ENCODE measurements around the gene TSPAN12. TPM values are rescaled to one million over a fixed set of nuclear protein-coding genes. Genes with fewer than 3 reads are reported as not detected.

Gene TSPAN12
- total RNA-seq, 1 donor from 2014 or later = 56.9 TPM

DNA sequence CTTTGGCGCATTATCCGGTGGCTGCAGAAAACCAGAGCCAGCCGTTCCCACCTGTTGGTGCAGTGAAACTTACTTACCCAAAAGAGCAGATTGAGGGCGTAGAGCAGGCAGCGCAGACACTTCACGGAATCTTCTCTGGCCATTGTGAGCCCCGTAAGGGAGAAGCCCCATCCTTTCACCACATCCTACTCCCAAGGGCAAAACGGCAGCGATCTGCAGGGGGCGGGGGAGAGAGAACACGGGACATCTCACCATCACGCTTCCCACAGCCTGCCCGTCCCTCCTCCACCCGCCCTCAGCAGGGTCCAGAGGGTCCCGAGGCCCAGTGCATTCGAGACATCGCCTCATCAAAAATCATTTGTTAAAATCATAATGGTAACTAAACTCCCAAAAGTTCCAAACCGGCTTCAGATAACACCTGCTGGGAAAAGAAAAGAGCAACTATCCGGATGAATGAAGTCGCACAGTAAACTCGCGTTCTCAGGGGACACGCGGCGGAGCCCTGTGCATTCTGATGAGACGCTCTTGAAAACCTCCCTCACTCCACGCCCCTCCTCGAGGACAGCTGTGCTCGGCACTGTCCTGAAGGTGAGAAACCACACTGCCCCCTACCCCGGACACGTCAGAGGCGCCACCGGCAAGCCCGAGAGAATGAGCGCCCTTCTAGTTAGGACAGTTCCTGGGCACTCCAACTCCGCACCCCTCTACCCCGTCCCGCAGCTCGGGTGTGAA is 1.2 kb downstream of the TSPAN12 start:
- intact Hi-C loops (cut with DNase I) = no loop called here

DNA sequence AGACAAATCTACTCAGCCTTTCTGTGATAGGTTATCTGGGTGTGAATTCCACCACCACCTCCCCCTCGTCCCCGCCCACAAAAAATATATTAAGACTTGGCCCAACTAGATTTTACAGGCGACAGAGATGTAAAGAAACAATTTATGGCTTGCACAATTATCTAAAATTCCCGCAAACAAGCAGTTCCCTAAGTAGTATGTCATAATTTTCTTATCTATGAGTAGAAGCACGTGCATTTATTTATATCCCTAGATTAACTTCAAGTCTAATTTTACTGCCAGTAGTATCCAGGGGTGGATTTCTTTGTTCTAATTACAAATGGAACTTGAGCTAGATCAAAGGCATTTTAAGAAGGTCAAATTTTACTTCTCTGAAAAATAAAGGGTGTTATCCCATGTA is 1.7 kb downstream of the TSPAN12 start:
- ATAC-seq (ENCODE audit: poor library complexity) = no peak
- intact Hi-C loops (cut with DNase I) = no loop called here
- DNase-seq = no peak

More for the DNA sequence above, 1.2 kb downstream of the TSPAN12 start:
- DNase-seq (peak; percentile 57), ATAC-seq (ENCODE audit: poor library complexity) (peak; percentile 66)

DNA sequence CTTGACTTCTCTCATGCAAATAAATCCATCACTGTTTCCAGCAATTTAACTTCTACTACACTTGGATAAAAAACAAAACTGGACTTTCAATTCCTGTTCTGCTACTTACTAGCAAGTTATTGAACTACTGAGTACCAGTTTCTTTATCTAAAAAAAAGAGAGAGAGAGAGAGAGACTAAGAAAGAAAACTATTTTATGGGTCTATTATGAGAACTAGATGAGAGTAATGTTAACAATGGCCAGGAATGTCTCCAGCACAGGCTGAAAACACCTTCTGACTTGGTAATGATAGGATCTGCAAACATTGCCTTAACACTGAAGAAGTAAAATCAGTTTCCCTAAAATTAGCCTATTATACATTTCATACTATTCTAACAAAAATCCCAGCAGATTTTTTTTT is 5.2 kb downstream of the TSPAN12 start:
- intact Hi-C loops (cut with DNase I) = no loop called here
- no peak for DNase-seq
- no peak for ATAC-seq (ENCODE audit: poor library complexity)

DNA sequence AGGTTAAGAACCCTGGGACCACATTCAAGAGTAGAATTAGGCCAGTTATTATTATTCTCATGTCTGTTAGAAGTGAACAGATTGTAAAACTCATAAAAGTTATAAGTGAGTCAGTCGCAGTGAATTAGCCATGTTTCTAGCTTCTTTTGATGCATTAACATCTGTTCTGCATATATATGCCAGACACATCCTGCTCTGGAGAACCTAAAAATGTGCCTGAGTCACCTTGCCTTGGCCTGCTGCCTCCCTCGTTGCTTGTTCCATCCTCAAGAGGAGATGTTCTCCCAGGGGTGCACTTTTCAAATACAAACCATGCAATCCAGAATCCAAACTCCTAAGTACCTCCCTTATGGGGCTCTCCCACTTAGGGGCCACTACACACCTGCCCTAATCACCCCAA is 14.8 kb downstream of the TSPAN12 start:
- DNase-seq = no peak
- no peak for ATAC-seq (ENCODE audit: poor library complexity)
- intact Hi-C loops (cut with DNase I) = no loop called here

DNA sequence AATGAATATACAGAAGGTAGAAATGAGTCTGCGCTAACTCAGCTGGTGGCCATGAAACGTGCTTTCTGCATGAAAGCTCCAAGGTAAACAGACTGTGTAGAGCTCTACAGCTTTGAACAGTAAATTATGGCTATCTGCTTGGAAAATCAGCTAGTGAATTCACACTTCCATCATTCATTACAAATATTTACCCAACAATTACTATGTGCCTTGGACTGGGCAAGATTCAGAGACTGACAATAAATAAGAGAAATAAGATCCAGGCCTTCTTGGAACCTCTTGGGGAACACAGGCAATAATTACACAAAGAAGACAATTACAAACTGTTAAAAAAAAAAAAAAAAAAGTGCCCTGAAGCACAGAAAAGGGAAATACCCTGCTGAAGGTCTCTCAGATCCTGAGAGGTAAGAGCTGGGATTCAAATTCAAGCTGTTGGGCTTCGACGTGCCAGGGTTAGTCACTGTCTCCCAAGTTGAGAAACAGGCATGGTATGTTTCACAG is 15.8 kb downstream of the TSPAN12 start:
- ATAC-seq (ENCODE audit: poor library complexity) = no peak
- no peak for DNase-seq
- intact Hi-C loops (cut with DNase I) = no loop called here

DNA sequence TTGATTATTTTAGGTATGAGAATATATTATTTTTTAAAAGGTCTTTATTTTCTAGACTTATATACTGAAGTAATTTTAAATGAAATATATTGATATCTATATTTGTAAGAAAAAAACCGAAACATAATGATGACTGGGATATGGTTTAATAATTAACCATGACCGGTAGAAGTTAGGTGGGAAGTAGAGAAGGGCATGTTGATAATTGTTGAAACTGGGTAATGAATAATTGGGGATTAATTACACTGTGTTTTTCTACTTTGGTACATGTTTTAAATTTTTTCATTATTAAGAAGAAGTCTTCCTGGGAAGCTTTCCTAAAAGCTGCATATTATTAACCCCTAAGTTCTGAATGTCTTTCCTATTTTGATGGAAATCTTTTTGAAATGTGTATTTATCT is 16.3 kb downstream of the TSPAN12 start:
- ATAC-seq (ENCODE audit: poor library complexity) (no peak), DNase-seq (no peak)
- intact Hi-C loops (cut with DNase I) = no loop called here

DNA sequence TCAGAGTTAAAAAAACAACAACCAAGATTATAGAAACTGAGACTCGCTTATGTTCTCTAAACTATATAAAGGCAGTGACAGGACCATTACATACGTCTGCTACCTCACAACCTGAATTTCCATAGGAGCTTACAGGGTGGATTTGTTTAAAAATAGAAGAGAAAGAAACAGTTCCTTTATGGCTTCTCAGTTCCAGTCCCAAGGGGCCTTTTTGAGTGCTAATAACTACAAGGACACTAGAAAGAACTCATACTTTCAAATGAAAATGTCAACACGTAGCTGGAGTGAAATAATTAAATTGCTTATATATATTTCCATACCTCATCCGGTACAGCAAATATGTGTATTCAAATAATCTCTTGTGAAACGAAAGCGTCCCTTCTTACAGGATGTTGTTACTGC is 19.7 kb downstream of the TSPAN12 start:
- no peak for ATAC-seq (ENCODE audit: poor library complexity)
- intact Hi-C loops (cut with DNase I) = no loop called here
- no peak for DNase-seq

DNA sequence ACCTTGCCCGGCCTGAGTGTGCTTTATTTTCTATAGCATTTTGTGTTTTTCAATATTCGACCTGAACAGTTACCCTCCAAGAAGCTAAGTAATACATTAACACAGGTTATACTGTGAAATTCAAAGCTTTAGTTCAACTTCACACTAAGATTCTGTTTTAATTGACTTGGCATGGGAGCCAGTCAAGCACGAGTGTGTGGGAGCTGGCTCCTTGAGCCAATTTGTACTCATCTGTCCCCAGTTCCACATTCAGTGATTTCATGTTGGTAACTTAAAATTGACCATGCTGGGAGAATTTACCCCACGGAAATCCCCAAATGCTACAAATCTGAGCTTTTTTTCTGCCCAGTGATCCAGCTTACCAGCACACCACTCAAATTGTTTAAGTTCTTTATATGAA is 20.3 kb downstream of the TSPAN12 start:
- ATAC-seq (ENCODE audit: poor library complexity) = no peak
- no peak for DNase-seq
- intact Hi-C loops (cut with DNase I) = no loop called here

DNA sequence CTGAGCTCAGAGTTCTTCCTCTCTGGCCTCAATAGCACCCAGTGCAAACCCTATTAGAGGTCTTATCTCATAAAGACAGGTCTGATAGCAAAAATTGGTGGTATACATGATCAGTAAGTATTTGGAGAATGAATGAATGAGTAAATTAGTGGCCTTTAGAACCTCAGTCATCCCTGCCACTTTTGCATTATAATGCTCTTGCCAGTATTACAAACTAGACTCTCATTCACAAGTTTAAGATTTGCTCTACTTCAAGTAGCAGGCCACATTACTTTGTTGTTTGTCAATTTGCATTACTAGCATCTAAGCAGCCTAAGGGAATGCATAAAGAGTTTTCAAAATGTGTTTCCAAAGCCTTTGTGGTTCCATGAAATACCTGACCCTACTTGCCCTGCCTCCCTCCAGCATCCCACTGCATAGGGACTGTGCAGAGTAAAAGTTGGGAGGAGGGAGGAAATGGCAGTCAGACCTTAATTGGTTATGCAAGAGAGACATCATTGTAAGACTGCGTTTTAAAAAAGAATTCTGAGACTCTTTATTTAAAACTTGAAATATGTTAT is 21.3 kb downstream of the TSPAN12 start:
- intact Hi-C loops (cut with DNase I) = no loop called here
- DNase-seq (no peak), ATAC-seq (ENCODE audit: poor library complexity) (no peak)

DNA sequence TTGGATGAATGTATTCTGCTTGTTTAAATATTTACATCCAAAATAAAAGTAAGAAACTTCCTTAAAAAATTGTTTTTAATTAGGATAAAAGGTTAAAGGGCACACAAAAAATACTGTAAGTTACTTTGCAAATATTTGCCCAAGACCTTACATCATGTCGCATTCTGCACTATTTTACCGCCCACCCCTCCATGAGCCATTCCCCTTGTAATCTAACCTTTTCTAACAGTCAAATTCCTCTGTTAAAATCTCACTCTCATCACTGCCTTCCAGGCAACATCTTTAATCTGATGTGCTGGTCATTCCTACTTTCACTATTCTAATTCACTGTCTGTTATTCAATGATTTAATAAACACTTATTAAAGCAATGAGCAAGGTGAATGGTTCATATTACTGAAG is 23.2 kb downstream of the TSPAN12 start:
- ATAC-seq (ENCODE audit: poor library complexity) = no peak

DNA sequence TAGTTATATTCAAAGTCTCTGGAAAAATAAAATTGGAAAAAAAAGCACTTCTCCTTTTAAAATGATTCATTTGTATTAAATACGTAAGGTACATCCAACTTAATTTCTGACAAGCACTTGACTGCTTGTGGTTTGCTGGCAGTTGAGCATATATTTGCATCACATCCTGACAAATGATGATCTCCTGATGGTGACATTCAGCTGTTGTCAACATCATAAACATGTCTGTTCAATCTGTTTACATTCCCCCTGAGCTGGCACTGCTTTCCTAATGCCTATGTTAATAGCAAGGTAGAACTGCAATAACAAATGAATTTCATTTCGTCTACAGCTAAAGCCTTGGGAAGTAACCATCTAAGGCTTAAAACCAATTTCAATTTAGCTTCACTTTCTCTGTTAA is 24.4 kb downstream of the TSPAN12 start:
- intact Hi-C loops (cut with DNase I) = no loop called here
- DNase-seq (no peak), ATAC-seq (ENCODE audit: poor library complexity) (no peak)

More for the DNA sequence above, 23.2 kb downstream of the TSPAN12 start:
- no peak for DNase-seq
- intact Hi-C loops (cut with DNase I) = no loop called here

DNA sequence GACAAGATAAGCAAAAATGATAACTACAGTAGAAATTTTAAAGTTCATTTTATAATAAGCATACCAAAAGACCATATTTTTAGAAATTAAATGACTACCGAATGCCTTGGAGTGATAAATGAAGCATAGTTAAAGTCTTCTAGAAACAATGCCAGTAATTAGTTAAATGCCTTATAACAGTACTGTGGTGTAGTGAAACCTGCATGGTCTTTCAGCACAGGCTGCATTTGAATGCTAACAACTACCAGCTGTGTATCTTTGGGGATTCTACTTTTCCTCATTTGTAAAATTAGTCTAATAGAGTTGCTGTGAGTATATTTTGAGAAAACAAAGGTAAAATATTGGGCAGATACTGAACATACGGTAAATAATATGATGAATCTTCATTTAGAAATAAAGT is 25.1 kb downstream of the TSPAN12 start:
- intact Hi-C loops (cut with DNase I) = no loop called here
- no peak for DNase-seq
- ATAC-seq (ENCODE audit: poor library complexity) = no peak

DNA sequence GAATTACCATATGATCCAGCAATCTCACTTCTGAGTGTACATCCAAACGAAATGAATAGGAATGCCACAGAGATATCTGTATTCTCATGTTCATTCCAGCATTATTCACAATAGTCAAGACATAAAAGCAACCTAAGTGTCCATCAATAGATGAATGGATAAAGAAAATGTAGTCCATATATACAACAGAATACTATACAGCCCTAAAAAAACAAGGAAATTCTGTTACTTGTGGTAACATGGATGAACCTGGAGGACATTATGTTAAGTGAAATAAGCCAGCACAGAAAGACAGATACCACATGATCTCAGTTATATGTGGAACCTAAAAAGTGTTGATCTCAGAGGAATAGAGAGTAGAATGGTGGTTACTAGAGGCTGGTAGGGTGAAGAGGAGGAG is 26.7 kb downstream of the TSPAN12 start:
- ATAC-seq (ENCODE audit: poor library complexity) (no peak), DNase-seq (no peak)
- intact Hi-C loops (cut with DNase I) = no loop called here

DNA sequence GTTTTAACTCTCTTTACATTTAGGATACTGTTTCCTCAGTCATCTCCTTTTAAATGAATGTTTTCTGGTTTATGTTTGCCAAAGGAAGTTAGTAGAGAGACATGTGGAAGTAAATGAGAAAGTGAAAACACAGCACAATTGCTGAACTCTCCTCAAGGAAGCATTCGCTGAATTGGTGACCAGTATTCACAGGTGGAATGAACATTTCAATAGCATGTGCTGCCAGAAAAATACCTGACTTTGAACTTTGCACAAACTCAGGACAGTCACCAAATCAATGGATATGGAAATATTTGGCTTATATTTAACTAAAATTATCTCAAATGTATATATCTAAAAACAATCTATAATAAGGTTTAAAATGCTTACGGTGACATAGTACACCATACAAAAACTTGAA is 28.5 kb downstream of the TSPAN12 start:
- ATAC-seq (ENCODE audit: poor library complexity) (no peak), DNase-seq (no peak)
- intact Hi-C loops (cut with DNase I) = no loop called here

DNA sequence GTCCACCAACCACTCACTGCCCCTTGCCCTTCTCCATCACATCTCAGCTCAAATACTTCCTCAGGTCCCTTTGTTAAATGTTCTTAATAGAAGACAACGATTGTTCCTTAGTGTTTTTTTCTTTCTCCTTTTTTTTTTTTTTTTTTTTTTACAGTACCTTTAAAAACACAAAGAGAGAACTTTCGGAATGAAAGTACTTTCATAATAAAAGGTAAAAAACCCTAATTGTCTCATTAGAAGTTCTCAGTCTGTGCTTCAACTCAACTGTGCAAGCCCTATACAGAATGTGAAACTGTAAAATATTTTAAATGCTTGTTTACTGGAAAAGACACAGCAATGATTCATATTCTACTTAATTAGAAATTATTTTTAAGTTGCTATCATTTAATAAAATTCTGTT is 29.4 kb downstream of the TSPAN12 start:
- intact Hi-C loops (cut with DNase I) = no loop called here
- ATAC-seq (ENCODE audit: poor library complexity) = no peak
- no peak for DNase-seq

DNA sequence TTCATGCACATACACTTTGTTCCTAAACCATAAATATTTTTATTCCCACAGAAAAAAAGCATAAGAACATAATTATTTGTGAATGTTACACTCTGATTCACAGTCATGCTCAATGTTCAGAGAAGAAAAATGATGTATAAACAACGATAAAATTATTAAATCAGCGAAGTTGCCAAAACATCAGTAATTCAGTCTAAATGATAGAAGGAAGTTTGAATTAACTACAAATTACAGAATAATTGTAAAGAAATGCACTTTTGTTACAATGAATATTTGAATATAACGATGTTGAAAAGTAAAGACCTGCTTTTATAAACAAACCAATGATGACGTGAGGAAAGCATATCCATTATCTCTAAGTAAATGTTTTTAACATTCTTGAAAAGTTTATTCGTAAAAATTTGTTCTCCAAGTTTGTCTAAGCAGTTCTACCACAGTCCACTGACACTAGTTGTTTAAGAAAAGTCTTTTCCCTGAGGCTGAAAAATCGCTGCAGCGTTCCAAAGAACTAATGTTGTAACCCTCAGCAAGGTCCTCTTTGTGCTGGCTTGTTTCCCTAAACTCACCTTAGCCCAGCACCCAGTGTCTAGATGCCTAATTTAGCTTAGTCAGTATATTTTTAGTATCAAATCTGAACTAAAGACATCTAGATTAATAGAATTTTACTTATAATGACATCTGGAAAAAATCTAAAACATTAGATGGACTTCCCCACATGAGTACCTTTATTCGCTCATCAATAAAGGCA is 30.4 kb downstream of the TSPAN12 start:
- DNase-seq = no peak
- intact Hi-C loops (cut with DNase I) = no loop called here
- no peak for ATAC-seq (ENCODE audit: poor library complexity)

DNA sequence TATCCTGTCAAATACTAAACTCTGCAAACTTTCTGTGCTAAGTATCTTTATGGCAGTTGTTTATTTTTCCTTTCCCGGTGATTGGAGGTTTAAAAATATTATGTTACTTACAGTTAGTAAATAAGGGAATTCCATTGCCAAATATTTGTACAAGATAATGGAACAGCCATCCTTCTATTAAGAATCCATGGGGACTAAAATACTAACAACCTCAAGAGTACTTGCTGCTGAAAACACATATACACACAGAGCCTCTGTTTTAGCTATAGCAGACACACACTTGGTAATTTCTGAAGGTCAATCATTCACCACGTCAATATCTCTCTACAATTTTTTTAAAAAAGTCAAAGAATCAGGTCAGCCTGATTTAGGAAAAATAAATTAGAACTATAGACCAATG is 32.4 kb downstream of the TSPAN12 start:
- no peak for DNase-seq
- ATAC-seq (ENCODE audit: poor library complexity) = no peak

DNA sequence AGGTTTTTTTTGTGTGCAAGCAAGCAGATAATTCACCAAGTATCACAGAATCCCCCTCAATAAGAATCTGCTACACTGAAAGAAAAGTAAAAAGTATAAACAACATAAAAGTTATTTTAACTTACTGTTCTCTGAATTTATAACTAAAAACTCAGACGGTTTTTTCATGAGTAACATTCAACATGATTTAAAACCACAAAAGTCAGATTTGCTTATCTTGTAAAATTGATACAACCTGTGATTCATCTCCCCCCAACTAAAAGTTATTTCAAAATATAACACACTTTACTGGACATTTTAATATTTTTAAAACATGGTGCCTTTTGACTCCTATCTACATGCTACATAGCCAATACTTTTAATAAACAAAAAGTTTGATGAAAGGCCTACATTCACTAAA is 32.8 kb downstream of the TSPAN12 start:
- DNase-seq = no peak
- no peak for ATAC-seq (ENCODE audit: poor library complexity)
- intact Hi-C loops (cut with DNase I) = no loop called here

More for the DNA sequence above, 32.4 kb downstream of the TSPAN12 start:
- intact Hi-C loops (cut with DNase I) = no loop called here

DNA sequence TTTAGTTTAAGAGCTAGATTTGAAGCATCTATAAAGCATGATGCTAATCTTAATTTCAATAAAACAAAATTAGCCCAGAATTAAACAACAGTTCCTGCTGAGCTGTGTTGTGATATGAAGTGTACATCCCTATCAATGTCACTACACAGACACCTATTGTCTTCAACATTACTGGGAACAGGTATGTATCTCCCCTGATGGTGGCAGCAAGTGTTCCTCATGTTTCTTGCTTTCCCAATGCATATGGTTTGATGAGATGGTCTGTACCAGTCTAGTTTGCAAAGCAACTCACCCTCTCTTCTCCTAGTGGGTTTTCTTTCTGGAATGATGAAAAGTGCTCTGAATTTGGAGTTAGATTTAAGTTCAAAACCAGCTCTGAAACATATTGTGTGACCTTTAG is 38.1 kb downstream of the TSPAN12 start:
- no peak for ATAC-seq (ENCODE audit: poor library complexity)
- intact Hi-C loops (cut with DNase I) = no loop called here
- no peak for DNase-seq

DNA sequence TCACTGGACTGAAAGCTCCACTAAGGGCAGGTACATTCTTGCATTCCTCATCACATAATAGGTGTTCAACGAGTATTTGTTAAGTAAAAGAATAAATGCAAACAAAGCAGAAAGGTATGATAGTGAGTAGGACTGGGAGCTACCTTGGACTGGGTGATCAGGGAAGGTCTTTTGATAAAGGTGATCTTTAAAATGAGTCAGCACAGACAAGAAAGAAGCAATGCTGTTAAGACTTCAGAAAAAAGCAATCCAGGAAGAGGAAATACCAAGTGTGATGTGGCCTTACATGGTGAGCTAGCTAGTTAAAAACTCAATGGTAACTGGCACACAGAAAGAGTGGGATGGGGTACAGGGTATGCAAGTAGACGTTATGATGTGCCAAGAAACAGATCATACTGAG is 40.1 kb downstream of the TSPAN12 start:
- no peak for DNase-seq
- no peak for ATAC-seq (ENCODE audit: poor library complexity)
- intact Hi-C loops (cut with DNase I) = no loop called here
